Suprapubic skin (tissue), 4 donors: ENCODE results near the gene CAMTA1. TPM values are rescaled to one million over a fixed set of nuclear protein-coding genes. Genes with fewer than 3 reads are reported as not detected.

Source experiments
- DNase-seq, 2 donors: peaks; one replicate each; pipeline ENCODE4 v3.0.0-alpha.2; 2019; ENCODE audit warnings: low spot score in 2 of 2
- H3K27ac ChIP-seq: fragments of 200-600 bp; sonication (generic); one replicate; pipeline ENCODE4 v1.5.1; 2019
- H3K27me3 ChIP-seq: fragments of 200-600 bp; sonication (generic); one replicate; pipeline ENCODE4 v1.5.1; 2019
- H3K36me3 ChIP-seq: fragments of 200-600 bp; sonication (generic); one replicate; pipeline ENCODE4 v1.5.1; 2019
- H3K4me1 ChIP-seq: fragments of 200-600 bp; sonication (generic); one replicate; pipeline ENCODE4 v1.5.1; 2019
- H3K4me3 ChIP-seq: fragments of 200-600 bp; sonication (generic); one replicate; pipeline ENCODE4 v1.5.1; 2019; ENCODE audit warnings: mild to moderate bottlenecking
- H3K9me3 ChIP-seq: fragments of 200-600 bp; sonication (generic); one replicate; pipeline ENCODE4 v1.5.1; 2019
- EP300 ChIP-seq: sonication (generic); formaldehyde crosslinking; IDR thresholded peaks from one replicate; pipeline ENCODE4 v1.6.1; 2017; ENCODE audit warnings: antibody characterized with exemption
- POLR2A ChIP-seq, 2 donors: fragments of 450-650 bp; IDR thresholded peaks; one replicate each; pipeline ENCODE4 v1.6.1; 2017; ENCODE audit warnings: antibody characterized with exemption in 2 of 2, mild to moderate bottlenecking in 2 of 2, moderate library complexity in 2 of 2
- POLR2AphosphoS5 ChIP-seq, 3 donors: sonication (generic); formaldehyde crosslinking; IDR thresholded peaks; one replicate each; pipeline ENCODE4 v1.6.1; 2017; ENCODE audit warnings: antibody characterized with exemption in 3 of 3
- WGBS: methylation state at CpG from one replicate; pipeline ENCODE4 v1.1.5; 2018; 5-methylcytosine and 5-hydroxymethylcytosine counted together
- total RNA-seq, 4 donors: library from RNA; depleted of rRNA; stranded (reverse); fragments of >200 nt; gene quantifications; one replicate each; pipeline ENCODE4 v1.1.0, GENCODE V29; 2016
- TF ChIP-seq, protein P1 (sequence below), 2 donors: fragments of 200-600 bp in 1 of 2; fragments of 450-650 bp in 1 of 2; sonication (generic) in 1 of 2; IDR thresholded peaks; one replicate each; pipeline ENCODE4 v1.5.1; 2016 to 2019; ENCODE audit warnings: antibody characterized with exemption in 2 of 2, mild to moderate bottlenecking in 1 of 2, moderate library complexity in 1 of 2

Gene CAMTA1
- total RNA-seq, 4 donors from 2014 or later, result 40.4 to 54.1 (median 46.6) TPM

DNA sequence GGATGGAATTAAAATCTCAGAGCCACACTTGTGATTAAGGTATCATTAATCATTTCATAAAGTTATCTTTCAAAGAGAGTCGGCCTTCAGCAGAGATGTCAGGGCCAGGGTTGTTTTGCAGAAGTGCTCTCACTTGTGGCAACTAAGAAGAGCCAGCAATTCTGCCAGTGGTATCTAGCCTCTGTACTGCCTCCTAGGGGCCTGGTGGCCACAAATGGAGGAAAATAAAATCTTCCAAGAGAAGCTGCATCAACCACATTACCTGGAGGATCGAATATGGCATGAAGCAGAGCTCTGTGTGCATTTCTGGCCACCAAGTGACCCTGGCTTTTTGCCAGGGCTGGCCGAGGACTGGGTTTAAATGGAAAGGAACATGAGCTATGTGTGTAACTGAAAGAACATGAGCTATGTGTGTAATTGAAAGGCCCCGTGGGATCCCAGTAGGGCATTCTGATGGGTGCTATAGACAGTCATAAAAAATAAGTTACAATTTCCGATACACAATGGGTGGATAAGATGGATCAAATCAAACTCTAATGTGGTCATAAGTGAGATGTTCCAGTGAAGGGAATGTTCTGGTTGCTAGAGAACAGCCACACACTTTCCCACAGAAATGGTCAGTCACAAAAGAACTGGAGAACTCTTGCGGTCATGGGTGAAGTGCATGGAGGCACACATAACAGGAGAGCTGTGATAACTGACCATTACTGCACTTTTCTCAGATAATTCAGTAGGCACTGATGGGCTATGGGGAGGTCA, 335.8 kb downstream of the CAMTA1 start:
- peaks cover 3% of the 10 kb centered on the region for H3K4me1 ChIP-seq
- TF ChIP-seq POLR2A (IDR thresholded peaks at IDR 0.05), result no peak
- TF ChIP-seq, protein P1, sequence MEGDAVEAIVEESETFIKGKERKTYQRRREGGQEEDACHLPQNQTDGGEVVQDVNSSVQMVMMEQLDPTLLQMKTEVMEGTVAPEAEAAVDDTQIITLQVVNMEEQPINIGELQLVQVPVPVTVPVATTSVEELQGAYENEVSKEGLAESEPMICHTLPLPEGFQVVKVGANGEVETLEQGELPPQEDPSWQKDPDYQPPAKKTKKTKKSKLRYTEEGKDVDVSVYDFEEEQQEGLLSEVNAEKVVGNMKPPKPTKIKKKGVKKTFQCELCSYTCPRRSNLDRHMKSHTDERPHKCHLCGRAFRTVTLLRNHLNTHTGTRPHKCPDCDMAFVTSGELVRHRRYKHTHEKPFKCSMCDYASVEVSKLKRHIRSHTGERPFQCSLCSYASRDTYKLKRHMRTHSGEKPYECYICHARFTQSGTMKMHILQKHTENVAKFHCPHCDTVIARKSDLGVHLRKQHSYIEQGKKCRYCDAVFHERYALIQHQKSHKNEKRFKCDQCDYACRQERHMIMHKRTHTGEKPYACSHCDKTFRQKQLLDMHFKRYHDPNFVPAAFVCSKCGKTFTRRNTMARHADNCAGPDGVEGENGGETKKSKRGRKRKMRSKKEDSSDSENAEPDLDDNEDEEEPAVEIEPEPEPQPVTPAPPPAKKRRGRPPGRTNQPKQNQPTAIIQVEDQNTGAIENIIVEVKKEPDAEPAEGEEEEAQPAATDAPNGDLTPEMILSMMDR (IDR thresholded peaks at IDR 0.05), result no peak
- no peak for TF ChIP-seq POLR2AphosphoS5 (IDR thresholded peaks at IDR 0.05)
- no peak for TF ChIP-seq EP300
- no peaks in the 10 kb centered on the region for H3K36me3 ChIP-seq
- H3K4me3 ChIP-seq, result no peak overlapping the region
- peaks cover 12% of the 10 kb centered on the region for H3K27me3 ChIP-seq
- WGBS, result 84% methylated on average over 6 of the region's 6 CpGs
- H3K27ac ChIP-seq, result no peak overlapping the region
- peak in 1 of 2 donors; percentile 47 for DNase-seq
- no peaks in the 10 kb centered on the region for H3K9me3 ChIP-seq

DNA sequence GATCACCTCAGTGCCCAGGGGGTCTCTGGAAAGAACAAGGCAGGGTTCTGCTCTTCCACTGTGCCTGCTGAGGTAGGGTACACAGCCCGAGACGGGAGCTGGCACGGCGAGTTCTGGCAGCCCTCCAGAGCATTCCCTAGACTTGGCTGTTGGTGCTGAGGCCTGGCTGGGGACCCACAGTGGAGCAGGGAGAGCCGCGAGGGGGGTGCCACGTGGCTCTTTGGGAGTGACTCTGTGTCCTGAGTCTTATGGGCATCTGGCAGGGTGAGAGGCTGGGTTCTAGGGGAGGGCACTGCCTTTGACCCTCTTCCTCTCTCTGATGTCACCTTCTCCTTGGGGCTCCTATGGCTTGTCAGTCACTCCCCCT, 336.4 kb downstream of the CAMTA1 start:
- H3K4me1 ChIP-seq, result peaks cover 3% of the 10 kb centered on the region
- TF ChIP-seq, protein P1 (IDR thresholded peaks at IDR 0.05), result no peak
- no peak for TF ChIP-seq POLR2A (IDR thresholded peaks at IDR 0.05)
- TF ChIP-seq POLR2AphosphoS5 (IDR thresholded peaks at IDR 0.05), result no peak
- no peak for TF ChIP-seq EP300
- H3K27me3 ChIP-seq, result peaks cover 12% of the 10 kb centered on the region
- H3K9me3 ChIP-seq, result no peaks in the 10 kb centered on the region
- H3K27ac ChIP-seq, result no peak overlapping the region
- H3K36me3 ChIP-seq, result no peaks in the 10 kb centered on the region
- 70% methylated on average over 6 of the region's 7 CpGs for WGBS
- no peak overlapping the region for H3K4me3 ChIP-seq
- DNase-seq, result peak in 1 of 2 donors; percentile 75

DNA sequence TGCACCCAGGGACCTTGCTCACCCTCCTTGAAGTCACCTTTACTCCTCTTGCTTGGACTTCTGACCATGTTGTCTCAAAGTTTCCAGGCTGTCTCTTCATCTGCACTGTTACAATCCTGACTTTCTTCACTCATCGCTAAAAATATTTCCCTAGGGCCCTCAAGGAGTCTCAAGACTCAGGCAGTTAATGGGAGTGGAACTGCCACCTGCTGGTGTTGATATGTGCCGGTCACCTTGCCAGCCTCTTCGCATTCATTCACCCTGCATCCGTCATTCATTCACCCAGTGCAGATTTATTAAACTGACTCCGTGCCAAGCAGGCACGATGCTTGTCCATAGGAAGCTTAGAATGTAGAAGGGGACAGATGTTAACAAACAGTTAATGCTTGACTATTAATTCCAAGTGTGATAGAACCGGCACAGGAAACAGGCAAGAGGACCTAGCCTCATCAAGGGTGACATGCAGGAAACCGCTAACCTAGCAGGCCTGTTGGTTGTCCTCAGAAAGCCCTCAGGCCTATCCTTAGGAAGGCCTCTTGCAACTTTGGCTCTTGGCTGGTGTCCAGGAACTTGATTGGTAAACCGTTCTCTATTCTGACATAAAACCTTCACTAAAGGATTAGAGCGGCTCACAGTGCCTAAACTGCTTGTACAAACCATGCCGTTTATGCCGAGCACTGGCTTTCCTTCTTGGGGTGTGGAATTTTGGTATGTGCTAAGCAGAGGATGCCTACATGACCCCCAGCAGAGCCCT, 342.2 kb downstream of the CAMTA1 start:
- TF ChIP-seq, protein P1 (IDR thresholded peaks at IDR 0.05), result no peak
- TF ChIP-seq POLR2A (IDR thresholded peaks at IDR 0.05), result no peak
- TF ChIP-seq EP300, result no peak
- no peak for TF ChIP-seq POLR2AphosphoS5 (IDR thresholded peaks at IDR 0.05)
- no peak for DNase-seq
- 53% methylated on average over 12 of the region's 12 CpGs for WGBS
- H3K27ac ChIP-seq, result no peak overlapping the region
- H3K36me3 ChIP-seq, result no peaks in the 10 kb centered on the region
- peaks cover 15% of the 10 kb centered on the region for H3K27me3 ChIP-seq
- H3K9me3 ChIP-seq, result no peaks in the 10 kb centered on the region
- H3K4me1 ChIP-seq, result no peaks in the 10 kb centered on the region
- no peak overlapping the region for H3K4me3 ChIP-seq

DNA sequence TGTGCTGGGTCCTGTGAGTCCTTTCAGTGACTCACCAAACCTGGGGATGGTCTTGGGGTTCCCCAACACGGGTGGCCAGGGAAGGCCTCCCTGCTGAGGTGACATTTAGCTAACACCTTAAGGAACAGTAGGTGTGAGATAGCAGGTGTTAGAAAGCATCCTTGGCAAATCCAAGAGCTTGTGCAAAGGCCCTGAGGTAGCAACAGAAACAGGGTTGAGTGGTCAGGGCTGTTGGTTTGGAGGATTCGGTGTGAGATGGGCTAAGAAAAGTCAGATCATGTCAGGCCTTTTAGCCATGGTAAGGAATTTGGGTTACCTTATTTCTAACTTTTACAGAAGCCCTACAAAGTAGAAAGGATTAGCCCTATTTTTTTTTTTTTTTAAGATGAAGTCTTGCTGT, 343.0 kb downstream of the CAMTA1 start:
- Histone ChIP-seq H3K27ac (no peak overlapping the region), H3K4me3 (no peak overlapping the region), H3K36me3 (no peaks in the 10 kb centered on the region), H3K27me3 (peaks cover 12% of the 10 kb centered on the region), H3K9me3 (no peaks in the 10 kb centered on the region), H3K4me1 (no peaks in the 10 kb centered on the region)
- DNase-seq, result no peak
- whole genome bisulfite sequencing, result 92% methylated on average over 2 of the region's 2 CpGs
- TF ChIP-seq, protein P1 (IDR thresholded peaks at IDR 0.05), result no peak
- TF ChIP-seq POLR2AphosphoS5 (IDR thresholded peaks at IDR 0.05), result no peak
- TF ChIP-seq POLR2A (IDR thresholded peaks at IDR 0.05), result no peak
- TF ChIP-seq EP300, result no peak

DNA sequence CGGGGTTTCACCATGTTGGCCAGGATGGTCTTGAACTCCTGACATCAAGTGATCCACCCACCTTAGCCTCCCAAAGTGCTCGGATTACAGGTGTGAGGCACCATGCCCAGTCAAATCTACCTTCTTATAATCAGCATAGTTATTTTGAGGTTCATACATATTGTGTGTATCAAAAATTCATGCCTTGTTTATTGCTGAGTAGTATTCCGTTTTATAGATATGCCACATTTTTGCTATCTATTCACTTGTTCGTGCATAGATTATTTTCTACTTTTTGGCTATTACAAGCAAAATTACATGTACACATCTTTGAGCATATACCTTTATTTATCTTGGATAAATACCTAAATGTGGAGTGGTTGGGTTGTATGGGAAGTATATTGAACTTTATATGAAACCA, 344.9 kb downstream of the CAMTA1 start:
- no peak overlapping the region for H3K4me3 ChIP-seq
- no peak for TF ChIP-seq POLR2AphosphoS5 (IDR thresholded peaks at IDR 0.05)
- no peak for TF ChIP-seq POLR2A (IDR thresholded peaks at IDR 0.05)
- TF ChIP-seq, protein P1 (IDR thresholded peaks at IDR 0.05), result no peak
- TF ChIP-seq EP300, result no peak
- no peak for DNase-seq
- H3K27ac ChIP-seq, result no peak overlapping the region
- H3K27me3 ChIP-seq, result peaks cover 7% of the 10 kb centered on the region
- H3K4me1 ChIP-seq, result no peaks in the 10 kb centered on the region
- no peaks in the 10 kb centered on the region for H3K36me3 ChIP-seq
- 94% methylated on average over 4 of the region's 4 CpGs for WGBS
- H3K9me3 ChIP-seq, result no peaks in the 10 kb centered on the region
